ENCODE results near the gene TPRA1. TPM values are rescaled to one million over a fixed set of nuclear protein-coding genes. Genes with fewer than 3 reads are reported as not detected.

Gene TPRA1
- total and polyA plus RNA-seq, 7 experiments from 2014 or later: 13.6 to 33.8 (median 24.5) TPM

- no peak for DNase-seq
- Mint-ChIP-seq H3K36me3 (peaks cover 3 to 14% (median 5%) of the 10 kb centered on the region in 5 donors), H3K4me3 (no peak overlapping the region), H3K27ac (no peak overlapping the region), H3K4me1 (no peaks in the 10 kb centered on the region), H3K9me3 (peaks cover 0 to 4% (median 0%) of the 10 kb centered on the region in 11 donors), H3K27me3 (peaks cover 0 to 5% (median 3%) of the 10 kb centered on the region in 5 donors)
- Histone ChIP-seq H3K27me3 (ENCODE audit: control insufficient read depth in 2 of 2, insufficient read depth in 2 of 2, low read length in 2 of 2) (no peaks in the 10 kb centered on the region), H3K4me3 (ENCODE audit: low read length) (no peak overlapping the region), H3K9me3 (ENCODE audit: control insufficient read depth in 2 of 3, low read length in 3 of 3) (no peaks in the 10 kb centered on the region), H3K4me1 (ENCODE audit: control insufficient read depth in 2 of 2, insufficient read depth in 2 of 2, low read length in 2 of 2) (no peaks in the 10 kb centered on the region), H3K27ac (ENCODE audit: low read depth, low read length) (no peak overlapping the region), H3K36me3 (ENCODE audit: control insufficient read depth in 2 of 3, insufficient read depth in 3 of 3, low read length in 3 of 3) (peaks cover 0 to 32% (median 0%) of the 10 kb centered on the region in 3 experiments)
- ChIA-PET POLR2A (no interaction called here), CTCF (interaction anchor here (0.7 kb wide), 1 partner anchor 11 kb away, joined by 4 read pairs; no protein-coding TSS in a partner anchor)
- no peak for ATAC-seq
- intact Hi-C loops (cut with micrococcal nuclease): no loop called here
Measured at GRCh38 chr3:127568586-127568985, 21.9 kb downstream of the TPRA1 start.

GRCh38 chr3:127566833-127567232 is 23.7 kb downstream of the TPRA1 start:
- peaks cover 0 to 4% (median 0%) of the 10 kb centered on the region in 11 donors for H3K9me3 Mint-ChIP-seq
- CTCF ChIA-PET: no interaction called here

GRCh38 chr3:127565711-127566110 is 24.8 kb downstream of the TPRA1 start:
- CTCF ChIA-PET: no interaction called here

More at GRCh38 chr3:127566833-127567232, 23.7 kb downstream of the TPRA1 start:
- H3K27me3 Mint-ChIP-seq: peaks cover 0 to 5% (median 3%) of the 10 kb centered on the region in 5 donors
- Histone ChIP-seq H3K4me1 (ENCODE audit: control insufficient read depth in 2 of 2, insufficient read depth in 2 of 2, low read length in 2 of 2) (no peaks in the 10 kb centered on the region), H3K36me3 (ENCODE audit: control insufficient read depth in 2 of 3, insufficient read depth in 3 of 3, low read length in 3 of 3) (peaks cover 0 to 14% (median 0%) of the 10 kb centered on the region in 3 experiments), H3K27ac (ENCODE audit: low read depth, low read length) (no peak overlapping the region), H3K4me3 (ENCODE audit: low read length) (no peak overlapping the region), H3K9me3 (ENCODE audit: control insufficient read depth in 2 of 3, low read length in 3 of 3) (no peaks in the 10 kb centered on the region), H3K27me3 (ENCODE audit: control insufficient read depth in 2 of 2, insufficient read depth in 2 of 2, low read length in 2 of 2) (no peaks in the 10 kb centered on the region)
- no peaks in the 10 kb centered on the region for H3K4me1 Mint-ChIP-seq
- ATAC-seq (no peak), DNase-seq (no peak)
- peaks cover 3 to 10% (median 5%) of the 10 kb centered on the region in 5 donors for H3K36me3 Mint-ChIP-seq
- H3K4me3 Mint-ChIP-seq: no peak overlapping the region
- no peak overlapping the region for H3K27ac Mint-ChIP-seq
- intact Hi-C loops (cut with micrococcal nuclease): no loop called here
- POLR2A ChIA-PET: no interaction called here

GRCh38 chr3:127560051-127560787 is 30.3 kb downstream of the TPRA1 start:
- CTCF ChIA-PET: no interaction called here
- intact Hi-C loops (cut with micrococcal nuclease): no loop called here
- peaks cover 6 to 24% (median 13%) of the 10 kb centered on the region in 11 donors for H3K9me3 Mint-ChIP-seq
- H3K4me3 ChIP-seq (ENCODE audit: low read length): no peak overlapping the region
- peak overlapping the region in 5 of 10 donors; percentile 1 to 67 (median 20) for H3K4me3 Mint-ChIP-seq
- H3K27ac ChIP-seq (ENCODE audit: low read depth, low read length): no peak overlapping the region
- ATAC-seq: no peak
- H3K27me3 ChIP-seq (ENCODE audit: control insufficient read depth in 2 of 2, insufficient read depth in 2 of 2, low read length in 2 of 2): peaks cover 0 to 5% of the 10 kb centered on the region in 2 donors
- peaks cover 0 to 12% (median 7%) of the 10 kb centered on the region in 5 donors for H3K36me3 Mint-ChIP-seq
- peaks cover 0 to 5% (median 3%) of the 10 kb centered on the region in 5 donors for H3K27me3 Mint-ChIP-seq
- no peaks in the 10 kb centered on the region for H3K4me1 ChIP-seq (ENCODE audit: control insufficient read depth in 2 of 2, insufficient read depth in 2 of 2, low read length in 2 of 2)
- peaks cover 0 to 12% (median 8%) of the 10 kb centered on the region in 3 experiments for H3K9me3 ChIP-seq (ENCODE audit: control insufficient read depth in 2 of 3, low read length in 3 of 3)
- H3K27ac Mint-ChIP-seq: peak overlapping the region in 8 of 9 donors; percentile 6 to 83 (median 56)
- POLR2A ChIA-PET: no interaction called here
- peaks cover 6 to 12% (median 11%) of the 10 kb centered on the region in 7 donors for H3K4me1 Mint-ChIP-seq
- no peaks in the 10 kb centered on the region for H3K36me3 ChIP-seq (ENCODE audit: control insufficient read depth in 2 of 3, insufficient read depth in 3 of 3, low read length in 3 of 3)
- DNase-seq: peak in 2 of 9 donors; percentile 28 to 33

More at GRCh38 chr3:127565711-127566110, 24.8 kb downstream of the TPRA1 start:
- Mint-ChIP-seq H3K36me3 (peaks cover 0 to 2% (median under 1%) of the 10 kb centered on the region in 5 donors), H3K4me1 (peaks cover 0 to 2% (median under 1%) of the 10 kb centered on the region in 7 donors), H3K4me3 (no peak overlapping the region), H3K27me3 (peaks cover 0 to 5% (median 3%) of the 10 kb centered on the region in 5 donors), H3K9me3 (peaks cover 0 to 4% (median 0%) of the 10 kb centered on the region in 11 donors), H3K27ac (no peak overlapping the region)
- H3K4me1 ChIP-seq (ENCODE audit: control insufficient read depth in 2 of 2, insufficient read depth in 2 of 2, low read length in 2 of 2): no peaks in the 10 kb centered on the region
- DNase-seq (no peak), ATAC-seq (no peak)
- H3K27ac ChIP-seq (ENCODE audit: low read depth, low read length): no peak overlapping the region
- intact Hi-C loops (cut with micrococcal nuclease): no loop called here
- POLR2A ChIA-PET: interaction anchor here (2.2 kb wide), 1 partner anchor 106 kb away, joined by 6 read pairs; the partner anchor contains the start of gene ABTB1
- H3K27me3 ChIP-seq (ENCODE audit: control insufficient read depth in 2 of 2, insufficient read depth in 2 of 2, low read length in 2 of 2): no peaks in the 10 kb centered on the region
- no peaks in the 10 kb centered on the region for H3K9me3 ChIP-seq (ENCODE audit: control insufficient read depth in 2 of 3, low read length in 3 of 3)
- H3K4me3 ChIP-seq (ENCODE audit: low read length): no peak overlapping the region
- H3K36me3 ChIP-seq (ENCODE audit: control insufficient read depth in 2 of 3, insufficient read depth in 3 of 3, low read length in 3 of 3): peaks cover 0 to 6% (median 0%) of the 10 kb centered on the region in 3 experiments

- H3K27ac ChIP-seq (ENCODE audit: low read depth, low read length): no peak overlapping the region
- ChIA-PET CTCF (interaction anchor here (1.1 kb wide), 1 partner anchor 9 kb away, joined by 5 read pairs; no protein-coding TSS in a partner anchor), POLR2A (no interaction called here)
- no peaks in the 10 kb centered on the region for H3K4me1 ChIP-seq (ENCODE audit: control insufficient read depth in 2 of 2, insufficient read depth in 2 of 2, low read length in 2 of 2)
- peaks cover 6 to 12% (median 11%) of the 10 kb centered on the region in 7 donors for H3K4me1 Mint-ChIP-seq
- no peak overlapping the region for H3K4me3 Mint-ChIP-seq
- peaks cover 0 to 5% of the 10 kb centered on the region in 2 donors for H3K27me3 ChIP-seq (ENCODE audit: control insufficient read depth in 2 of 2, insufficient read depth in 2 of 2, low read length in 2 of 2)
- H3K27me3 Mint-ChIP-seq: peaks cover 0 to 16% (median 2%) of the 10 kb centered on the region in 5 donors
- H3K36me3 ChIP-seq (ENCODE audit: control insufficient read depth in 2 of 3, insufficient read depth in 3 of 3, low read length in 3 of 3): no peaks in the 10 kb centered on the region
- intact Hi-C loops (cut with micrococcal nuclease): no loop called here
- no peak for ATAC-seq
- no peak overlapping the region for H3K27ac Mint-ChIP-seq
- no peak overlapping the region for H3K4me3 ChIP-seq (ENCODE audit: low read length)
- H3K36me3 Mint-ChIP-seq: peaks cover 0 to 12% (median 7%) of the 10 kb centered on the region in 5 donors
- DNase-seq: no peak
- H3K9me3 ChIP-seq (ENCODE audit: control insufficient read depth in 2 of 3, low read length in 3 of 3): peaks cover 0 to 12% (median 8%) of the 10 kb centered on the region in 3 experiments
- H3K9me3 Mint-ChIP-seq: peaks cover 6 to 24% (median 11%) of the 10 kb centered on the region in 11 donors
Measured at GRCh38 chr3:127556565-127556964, 34.0 kb downstream of the TPRA1 start.

- peaks cover 0 to 9% (median 4%) of the 10 kb centered on the region in 5 donors for H3K36me3 Mint-ChIP-seq
- DNase-seq: no peak
- H3K27me3 Mint-ChIP-seq: peaks cover 0 to 20% (median 2%) of the 10 kb centered on the region in 5 donors
- Histone ChIP-seq H3K9me3 (ENCODE audit: control insufficient read depth in 2 of 3, low read length in 3 of 3) (peaks cover 0 to 10% (median 7%) of the 10 kb centered on the region in 3 experiments), H3K36me3 (ENCODE audit: control insufficient read depth in 2 of 3, insufficient read depth in 3 of 3, low read length in 3 of 3) (no peaks in the 10 kb centered on the region), H3K4me1 (ENCODE audit: control insufficient read depth in 2 of 2, insufficient read depth in 2 of 2, low read length in 2 of 2) (no peaks in the 10 kb centered on the region), H3K4me3 (ENCODE audit: low read length) (no peak overlapping the region), H3K27me3 (ENCODE audit: control insufficient read depth in 2 of 2, insufficient read depth in 2 of 2, low read length in 2 of 2) (peaks cover 0 to 5% of the 10 kb centered on the region in 2 donors), H3K27ac (ENCODE audit: low read depth, low read length) (no peak overlapping the region)
- ATAC-seq: no peak
- peaks cover 3 to 15% (median 6%) of the 10 kb centered on the region in 11 donors for H3K9me3 Mint-ChIP-seq
- POLR2A ChIA-PET: no interaction called here
- H3K27ac Mint-ChIP-seq: no peak overlapping the region
- intact Hi-C loops (cut with micrococcal nuclease): no loop called here
- no peak overlapping the region for H3K4me3 Mint-ChIP-seq
- CTCF ChIA-PET: no interaction called here
- peaks cover under 1 to 6% (median 4%) of the 10 kb centered on the region in 7 donors for H3K4me1 Mint-ChIP-seq
Measured at GRCh38 chr3:127555108-127555507, 35.4 kb downstream of the TPRA1 start.

Measured in naive thymus-derived CD4-positive, alpha-beta T cell (primary cell).